ENCODE results near the gene DSCAML1.

Gene DSCAML1

GRCh38 chr11:117662671-117663269 lies 134.2 kb downstream of the DSCAML1 start:
- H3K4me3 ChIP-seq (ENCODE audit: low read depth, low read length) = no peak overlapping the region
- no peak for DNase-seq (ENCODE audit: low read depth)
- TF ChIP-seq CTCF (conservative IDR thresholded peaks at IDR 0.05; ENCODE audit: low read depth, low read length) = no peak

- H3K4me3 ChIP-seq (ENCODE audit: low read depth, low read length) = no peak overlapping the region
- no peak for DNase-seq (ENCODE audit: low read depth)
- TF ChIP-seq CTCF (conservative IDR thresholded peaks at IDR 0.05; ENCODE audit: low read depth, low read length) = no peak
Measured at GRCh38 chr11:117662255-117662654, 134.8 kb downstream of the DSCAML1 start.

GRCh38 chr11:117658809-117659208 lies 138.2 kb downstream of the DSCAML1 start:
- no peak for TF ChIP-seq CTCF (conservative IDR thresholded peaks at IDR 0.05; ENCODE audit: low read depth, low read length)
- H3K4me3 ChIP-seq (ENCODE audit: low read depth, low read length) = no peak overlapping the region
- DNase-seq (ENCODE audit: low read depth) = no peak

GRCh38 chr11:117657794-117658193 lies 139.2 kb downstream of the DSCAML1 start:
- DNase-seq (ENCODE audit: low read depth) = no peak
- no peak for TF ChIP-seq CTCF (conservative IDR thresholded peaks at IDR 0.05; ENCODE audit: low read depth, low read length)

GRCh38 chr11:117654281-117655255 lies 142.4 kb downstream of the DSCAML1 start:
- no peak for TF ChIP-seq CTCF (conservative IDR thresholded peaks at IDR 0.05; ENCODE audit: low read depth, low read length)
- no peak for DNase-seq (ENCODE audit: low read depth)

More at GRCh38 chr11:117657794-117658193, 139.2 kb downstream of the DSCAML1 start:
- no peak overlapping the region for H3K4me3 ChIP-seq (ENCODE audit: low read depth, low read length)

GRCh38 chr11:117652521-117652920 lies 144.5 kb downstream of the DSCAML1 start:
- no peak for TF ChIP-seq CTCF (conservative IDR thresholded peaks at IDR 0.05; ENCODE audit: low read depth, low read length)
- no peak overlapping the region for H3K4me3 ChIP-seq (ENCODE audit: low read depth, low read length)
- no peak for DNase-seq (ENCODE audit: low read depth)

More at GRCh38 chr11:117654281-117655255, 142.4 kb downstream of the DSCAML1 start:
- no peak overlapping the region for H3K4me3 ChIP-seq (ENCODE audit: low read depth, low read length)

Measured in choroid plexus epithelial cell (primary cell).